Measurements from ENCODE around the gene LTK.

LTK gene

DNA sequence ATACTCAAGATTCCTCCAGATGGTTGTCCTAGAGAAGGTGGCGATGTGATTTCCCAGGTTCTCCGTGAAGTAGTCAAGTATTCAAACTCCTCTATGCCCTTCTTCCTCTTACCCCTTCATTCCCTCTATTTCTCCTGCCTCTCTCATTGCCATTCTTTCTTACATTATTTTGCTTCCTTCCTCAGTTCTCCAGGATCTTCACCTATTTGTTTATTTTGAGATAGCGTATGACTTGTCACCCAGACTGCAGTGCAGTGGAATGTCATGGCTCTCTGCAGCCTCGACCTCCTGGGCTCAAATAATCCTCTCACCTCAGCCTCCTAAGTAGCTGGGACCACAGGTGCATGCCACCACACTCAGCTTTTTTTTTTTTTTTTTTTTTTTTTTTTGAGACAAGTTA, 21.7 kb downstream of the LTK start:
- Histone ChIP-seq H3K4me1 (ENCODE audit: control insufficient read depth, low read length) (peaks cover 28% of the 10 kb centered on the region), H3K4me3 (ENCODE audit: low read length) (no peak overlapping the region), H3K4me2 (ENCODE audit: low read length) (no peak overlapping the region), H3K79me2 (ENCODE audit: control insufficient read depth, low read length) (no peaks in the 10 kb centered on the region), H3F3A (ENCODE audit: control insufficient read depth, insufficient read depth) (no peaks in the 10 kb centered on the region), H3K36me3 (ENCODE audit: control insufficient read depth, low read length) (no peaks in the 10 kb centered on the region), H4K20me1 (ENCODE audit: control insufficient read depth, insufficient read depth, low read depth, low read length) (no peaks in the 10 kb centered on the region), H3K9me2 (replicated peaks; ENCODE audit: control insufficient read depth, low read length) (no peaks in the 10 kb centered on the region), H3K9me3 (ENCODE audit: control insufficient read depth, insufficient read depth, low read length) (no peaks in the 10 kb centered on the region), H3K27ac (ENCODE audit: low read depth, low read length) (no peak overlapping the region), H3K27me3 (ENCODE audit: control insufficient read depth, low read length) (peaks cover 58% of the 10 kb centered on the region)
- no peak for TF ChIP-seq EZH2phosphoT487 (IDR thresholded peaks at IDR 0.05; ENCODE audit: borderline replicate concordance, low read length)
- TF ChIP-seq, protein P1, sequence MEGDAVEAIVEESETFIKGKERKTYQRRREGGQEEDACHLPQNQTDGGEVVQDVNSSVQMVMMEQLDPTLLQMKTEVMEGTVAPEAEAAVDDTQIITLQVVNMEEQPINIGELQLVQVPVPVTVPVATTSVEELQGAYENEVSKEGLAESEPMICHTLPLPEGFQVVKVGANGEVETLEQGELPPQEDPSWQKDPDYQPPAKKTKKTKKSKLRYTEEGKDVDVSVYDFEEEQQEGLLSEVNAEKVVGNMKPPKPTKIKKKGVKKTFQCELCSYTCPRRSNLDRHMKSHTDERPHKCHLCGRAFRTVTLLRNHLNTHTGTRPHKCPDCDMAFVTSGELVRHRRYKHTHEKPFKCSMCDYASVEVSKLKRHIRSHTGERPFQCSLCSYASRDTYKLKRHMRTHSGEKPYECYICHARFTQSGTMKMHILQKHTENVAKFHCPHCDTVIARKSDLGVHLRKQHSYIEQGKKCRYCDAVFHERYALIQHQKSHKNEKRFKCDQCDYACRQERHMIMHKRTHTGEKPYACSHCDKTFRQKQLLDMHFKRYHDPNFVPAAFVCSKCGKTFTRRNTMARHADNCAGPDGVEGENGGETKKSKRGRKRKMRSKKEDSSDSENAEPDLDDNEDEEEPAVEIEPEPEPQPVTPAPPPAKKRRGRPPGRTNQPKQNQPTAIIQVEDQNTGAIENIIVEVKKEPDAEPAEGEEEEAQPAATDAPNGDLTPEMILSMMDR (IDR thresholded peaks at IDR 0.05; ENCODE audit: low read depth, low read length, poor library complexity, severe bottlenecking): no peak

DNA sequence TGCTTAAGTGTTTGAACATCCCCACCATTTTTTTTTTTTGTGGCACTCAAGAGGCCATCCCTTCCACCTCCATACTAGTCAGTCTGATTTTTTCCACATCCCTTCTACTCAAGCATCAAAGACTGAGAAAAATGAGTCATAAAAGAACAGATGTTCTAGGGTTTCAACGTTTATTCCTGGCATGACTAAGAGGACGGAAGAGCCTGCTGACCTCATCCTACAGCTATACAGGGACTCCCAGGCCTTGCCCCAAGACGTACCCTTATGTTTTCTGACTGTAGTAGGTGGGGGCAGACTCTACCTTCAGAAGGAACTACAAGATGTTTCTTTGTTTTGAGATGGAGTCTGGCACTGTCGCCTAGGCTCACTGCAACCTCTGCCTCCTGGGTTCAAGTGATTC, 23.3 kb downstream of the LTK start:
- H3K4me3 ChIP-seq (ENCODE audit: low read length): no peak overlapping the region
- H3K36me3 ChIP-seq (ENCODE audit: control insufficient read depth, low read length): no peaks in the 10 kb centered on the region
- no peaks in the 10 kb centered on the region for H3F3A ChIP-seq (ENCODE audit: control insufficient read depth, insufficient read depth)
- no peaks in the 10 kb centered on the region for H3K9me3 ChIP-seq (ENCODE audit: control insufficient read depth, insufficient read depth, low read length)
- peaks cover 42% of the 10 kb centered on the region for H3K27me3 ChIP-seq (ENCODE audit: control insufficient read depth, low read length)
- H4K20me1 ChIP-seq (ENCODE audit: control insufficient read depth, insufficient read depth, low read depth, low read length): no peaks in the 10 kb centered on the region
- TF ChIP-seq EZH2phosphoT487 (IDR thresholded peaks at IDR 0.05; ENCODE audit: borderline replicate concordance, low read length): no peak
- TF ChIP-seq, protein P1 (IDR thresholded peaks at IDR 0.05; ENCODE audit: low read depth, low read length, poor library complexity, severe bottlenecking): no peak
- peaks cover 27% of the 10 kb centered on the region for H3K4me1 ChIP-seq (ENCODE audit: control insufficient read depth, low read length)
- H3K4me2 ChIP-seq (ENCODE audit: low read length): no peak overlapping the region
- H3K79me2 ChIP-seq (ENCODE audit: control insufficient read depth, low read length): no peaks in the 10 kb centered on the region
- no peak overlapping the region for H3K27ac ChIP-seq (ENCODE audit: low read depth, low read length)
- H3K9me2 ChIP-seq (replicated peaks; ENCODE audit: control insufficient read depth, low read length): no peaks in the 10 kb centered on the region

DNA sequence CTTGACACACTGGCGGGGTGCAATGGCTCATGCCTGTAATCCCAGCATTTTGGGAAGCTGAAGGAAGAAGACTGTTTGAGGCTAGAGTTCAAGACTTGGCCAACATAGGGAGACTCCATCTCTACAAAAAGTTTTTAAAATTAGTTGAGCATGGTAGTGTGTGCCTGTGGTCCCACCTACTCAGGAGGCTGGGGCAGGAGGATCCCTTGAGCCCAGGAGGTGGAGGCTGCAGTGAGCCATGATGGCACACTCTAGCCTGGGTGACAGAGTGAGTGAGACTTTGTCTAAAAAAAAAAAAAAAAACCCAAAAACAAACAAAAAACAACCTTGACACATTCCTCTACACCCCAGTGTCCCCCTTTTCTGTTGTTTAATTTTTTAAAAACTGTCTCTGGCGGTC, 24.0 kb downstream of the LTK start:
- Histone ChIP-seq H3F3A (ENCODE audit: control insufficient read depth, insufficient read depth) (no peaks in the 10 kb centered on the region), H3K4me1 (ENCODE audit: control insufficient read depth, low read length) (peaks cover 20% of the 10 kb centered on the region), H3K4me2 (ENCODE audit: low read length) (no peak overlapping the region), H3K36me3 (ENCODE audit: control insufficient read depth, low read length) (no peaks in the 10 kb centered on the region), H3K27ac (ENCODE audit: low read depth, low read length) (no peak overlapping the region), H3K4me3 (ENCODE audit: low read length) (no peak overlapping the region), H4K20me1 (ENCODE audit: control insufficient read depth, insufficient read depth, low read depth, low read length) (no peaks in the 10 kb centered on the region), H3K9me2 (replicated peaks; ENCODE audit: control insufficient read depth, low read length) (no peaks in the 10 kb centered on the region), H3K79me2 (ENCODE audit: control insufficient read depth, low read length) (no peaks in the 10 kb centered on the region), H3K9me3 (ENCODE audit: control insufficient read depth, insufficient read depth, low read length) (no peaks in the 10 kb centered on the region), H3K27me3 (ENCODE audit: control insufficient read depth, low read length) (peaks cover 35% of the 10 kb centered on the region)
- TF ChIP-seq EZH2phosphoT487 (IDR thresholded peaks at IDR 0.05; ENCODE audit: borderline replicate concordance, low read length): no peak
- TF ChIP-seq, protein P1 (IDR thresholded peaks at IDR 0.05; ENCODE audit: low read depth, low read length, poor library complexity, severe bottlenecking): no peak

DNA sequence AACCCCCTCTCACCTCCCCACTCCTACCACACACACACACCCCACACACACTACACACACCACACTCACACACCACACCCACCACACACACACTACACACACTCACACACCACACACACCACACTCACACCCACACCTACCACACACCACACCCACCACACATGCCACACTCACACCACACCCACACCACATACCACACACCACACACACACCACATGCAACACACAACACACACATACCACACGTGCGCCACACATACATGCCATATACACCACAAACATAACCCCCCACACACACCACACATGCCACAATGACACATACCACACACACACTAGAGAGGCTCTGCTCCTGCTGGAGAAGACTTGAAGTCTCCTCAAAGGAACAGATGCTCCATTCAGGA, 25.8 kb downstream of the LTK start:
- Histone ChIP-seq H4K20me1 (ENCODE audit: control insufficient read depth, insufficient read depth, low read depth, low read length) (no peaks in the 10 kb centered on the region), H3K27me3 (ENCODE audit: control insufficient read depth, low read length) (peaks cover 21% of the 10 kb centered on the region), H3K4me1 (ENCODE audit: control insufficient read depth, low read length) (peaks cover 5% of the 10 kb centered on the region), H3K4me2 (ENCODE audit: low read length) (no peak overlapping the region), H3K27ac (ENCODE audit: low read depth, low read length) (no peak overlapping the region), H3K79me2 (ENCODE audit: control insufficient read depth, low read length) (no peaks in the 10 kb centered on the region), H3K36me3 (ENCODE audit: control insufficient read depth, low read length) (no peaks in the 10 kb centered on the region), H3K4me3 (ENCODE audit: low read length) (no peak overlapping the region), H3K9me3 (ENCODE audit: control insufficient read depth, insufficient read depth, low read length) (no peaks in the 10 kb centered on the region), H3K9me2 (replicated peaks; ENCODE audit: control insufficient read depth, low read length) (no peaks in the 10 kb centered on the region), H3F3A (ENCODE audit: control insufficient read depth, insufficient read depth) (no peaks in the 10 kb centered on the region)
- no peak for TF ChIP-seq EZH2phosphoT487 (IDR thresholded peaks at IDR 0.05; ENCODE audit: borderline replicate concordance, low read length)
- TF ChIP-seq, protein P1 (IDR thresholded peaks at IDR 0.05; ENCODE audit: low read depth, low read length, poor library complexity, severe bottlenecking): no peak
